ENCODE measurements around the gene HEYL. TPM values are rescaled to one million over a fixed set of nuclear protein-coding genes. Genes with fewer than 3 reads are reported as not detected.
"Not testable (repeated sequence)": the region's sequence is repeated elsewhere in the genome, so short reads cannot be mapped to it uniquely, and the experiment has no call there.

Gene HEYL
- total RNA-seq, 1 experiment from 2014 or later, result not detected

GRCh38 chr1:39608921-39609320 is 30.5 kb downstream of the HEYL start:
- no peak for DNase-seq (ENCODE audit: low spot score)

- not testable (repeated sequence) for DNase-seq (ENCODE audit: low spot score)
Measured at GRCh38 chr1:39603677-39604076, 35.8 kb downstream of the HEYL start.

- DNase-seq (ENCODE audit: low spot score), result not testable (repeated sequence)
Measured at GRCh38 chr1:39601667-39602255, 37.7 kb downstream of the HEYL start.

- DNase-seq (ENCODE audit: low spot score), result no peak
Measured at GRCh38 chr1:39596163-39596562, 43.3 kb downstream of the HEYL start.

- DNase-seq (ENCODE audit: low spot score), result no peak
Measured at GRCh38 chr1:39593386-39593785, 46.1 kb downstream of the HEYL start.

GRCh38 chr1:39592069-39592468 is 47.4 kb downstream of the HEYL start:
- DNase-seq (ENCODE audit: low spot score), result no peak

- no peak for DNase-seq (ENCODE audit: low spot score)
Measured at GRCh38 chr1:39590546-39590945, 48.9 kb downstream of the HEYL start.

GRCh38 chr1:39585933-39586332 is 53.5 kb downstream of the HEYL start:
- DNase-seq (ENCODE audit: low spot score), result no peak

- no peak for DNase-seq (ENCODE audit: low spot score)
Measured at GRCh38 chr1:39576016-39576657, 63.3 kb downstream of the HEYL start.

GRCh38 chr1:39575191-39576015 is 64.0 kb downstream of the HEYL start:
- no peak for DNase-seq (ENCODE audit: low spot score)

GRCh38 chr1:39574646-39575045 is 64.8 kb downstream of the HEYL start:
- no peak for DNase-seq (ENCODE audit: low spot score)

Other genes starting within 250 kb of the HEYL start
- 0.12 and 0.22 TPM in 2 replicates for gene BMP8A, start 148.0 kb downstream of the HEYL start, total RNA-seq (2014; rRNA removed; shearing (Covaris generic))
- gene PABPC4, start 62.9 kb downstream of the HEYL start, total RNA-seq (2014; rRNA removed; shearing (Covaris generic)), result 72.8 and 95.1 TPM in 2 replicates
- not detected in 2 replicates for gene NT5C1A, start 32.5 kb upstream of the HEYL start, total RNA-seq (2014; rRNA removed; shearing (Covaris generic))
- gene HPCAL4, start 51.8 kb upstream of the HEYL start, total RNA-seq (2014; rRNA removed; shearing (Covaris generic)), result 0.05 TPM in 1 of 2 replicates, not detected in the other
- gene PPIE, start 99.2 kb upstream of the HEYL start, total RNA-seq (2014; rRNA removed; shearing (Covaris generic)), result 38.6 and 46.1 TPM in 2 replicates
- gene OXCT2, start 131.7 kb upstream of the HEYL start, total RNA-seq (2014; rRNA removed; shearing (Covaris generic)), result not detected in 2 replicates
- gene BMP8B, start 149.2 kb upstream of the HEYL start, total RNA-seq (2014; rRNA removed; shearing (Covaris generic)), result 0.26 and 0.55 TPM in 2 replicates
- gene TRIT1, start 243.9 kb upstream of the HEYL start, total RNA-seq (2014; rRNA removed; shearing (Covaris generic)), result 23.2 and 38.1 TPM in 2 replicates

All from A172 (cell line).